Vagina (tissue), 2 donors: Measurements from ENCODE around the gene NF2.

Source experiments
- CTCF ChIP-seq, 3 experiments: fragments of 450-650 bp in 2 of 3; fragments of 200-600 bp in 1 of 3; sonication (generic) in 1 of 3; IDR thresholded peaks; one replicate each; pipeline ENCODE4 v1.5.1; 2017 to 2019; ENCODE audit warnings: antibody characterized with exemption in 3 of 3, mild to moderate bottlenecking in 2 of 3, moderate library complexity in 2 of 3
- POLR2AphosphoS5 ChIP-seq, 2 donors: sonication (generic); formaldehyde crosslinking; IDR thresholded peaks; one replicate each; pipeline ENCODE4 v1.9.0; 2017; ENCODE audit warnings: antibody characterized with exemption in 2 of 2, mild to moderate bottlenecking in 2 of 2, low read depth in 1 of 2; ENCODE audit not compliant: insufficient read depth in 1 of 2

GRCh38 chr22:29693161-29693560 lies 89.7 kb downstream of the NF2 start:
- TF ChIP-seq CTCF (IDR thresholded peaks at IDR 0.05) (no peak), POLR2AphosphoS5 (IDR thresholded peaks at IDR 0.05; ENCODE audit: insufficient read depth in 1 of 2, low read depth in 1 of 2) (no peak)
